H9 (cell line): Measurements from ENCODE around the gene ZNF488. TPM values are rescaled to one million over a fixed set of nuclear protein-coding genes. Genes with fewer than 3 reads are reported as not detected.

Experiments
- DNase-seq: peaks from one replicate; pipeline ENCODE4 v3.0.0-alpha.2; 2017
- H2AFZ ChIP-seq: one replicate; pipeline ENCODE4 v1.6.1; 2013; ENCODE audit warnings: mild to moderate bottlenecking, low read length, control low read depth, moderate library complexity
- H2AK5ac ChIP-seq: 2 replicates; pipeline ENCODE4 v1.6.1; 2013; ENCODE audit warnings: low read length, control low read depth, mixed read lengths; ENCODE audit not compliant: insufficient read length
- H2BK120ac ChIP-seq: one replicate; pipeline ENCODE4 v1.6.1; 2013; ENCODE audit warnings: low read depth, mild to moderate bottlenecking, low read length, control low read depth, inconsistent platforms; ENCODE audit not compliant: poor library complexity, severe bottlenecking
- H2BK12ac ChIP-seq: 2 replicates; pipeline ENCODE4 v1.6.1; 2013; ENCODE audit warnings: low read length, control low read depth, mixed read lengths, low read depth; ENCODE audit not compliant: insufficient read length
- H2BK15ac ChIP-seq: 2 replicates; pipeline ENCODE4 v1.6.1; 2013; ENCODE audit warnings: low read depth, low read length, control low read depth
- H2BK20ac ChIP-seq: one replicate; pipeline ENCODE4 v1.6.1; 2013; ENCODE audit warnings: low read depth, mild to moderate bottlenecking, low read length, control low read depth, inconsistent platforms; ENCODE audit not compliant: poor library complexity, severe bottlenecking
- H2BK5ac ChIP-seq: 2 replicates; pipeline ENCODE4 v1.6.1; 2013; ENCODE audit warnings: low read length, control low read depth, mixed read lengths; ENCODE audit not compliant: insufficient read length
- H3K14ac ChIP-seq: 2 replicates; pipeline ENCODE4 v1.6.1; 2013; ENCODE audit warnings: low read length, control low read depth; ENCODE audit not compliant: insufficient read depth
- H3K18ac ChIP-seq: 2 replicates; pipeline ENCODE4 v1.6.1; 2013; ENCODE audit warnings: low read depth, mild to moderate bottlenecking, mixed read lengths, low read length, control low read depth; ENCODE audit not compliant: insufficient read length
- H3K23ac ChIP-seq: 2 replicates; pipeline ENCODE4 v1.6.1; 2013; ENCODE audit warnings: low read length, control low read depth, mixed read lengths, low read depth; ENCODE audit not compliant: insufficient read length
- H3K23me2 ChIP-seq: 2 replicates; pipeline ENCODE4 v1.6.1; 2013; ENCODE audit warnings: low read depth, mild to moderate bottlenecking, mixed read lengths, low read length, control low read depth; ENCODE audit not compliant: insufficient read length, poor library complexity, severe bottlenecking
- H3K27ac ChIP-seq: 2 replicates; pipeline ENCODE4 v1.5.1; 2013; ENCODE audit warnings: low read length, control low read depth, mixed read lengths, low read depth; ENCODE audit not compliant: insufficient read length
- H3K27me3 ChIP-seq: 2 replicates; pipeline ENCODE4 v1.6.1; 2013; ENCODE audit warnings: low read length, control low read depth, inconsistent platforms; ENCODE audit not compliant: insufficient read depth
- H3K4ac ChIP-seq: 2 replicates; pipeline ENCODE4 v1.6.1; 2013; ENCODE audit warnings: low read depth, mild to moderate bottlenecking, control low read depth, inconsistent platforms, low read length, moderate library complexity
- H3K4me1 ChIP-seq: 2 replicates; pipeline ENCODE4 v1.6.1; 2013; ENCODE audit warnings: low read length, control low read depth, inconsistent platforms; ENCODE audit not compliant: insufficient read depth
- H3K4me2 ChIP-seq: 2 replicates; pipeline ENCODE4 v1.6.1; 2013; ENCODE audit warnings: low read length, control low read depth, mixed read lengths; ENCODE audit not compliant: insufficient read length, insufficient read depth
- H3K56ac ChIP-seq: 2 replicates; pipeline ENCODE4 v1.6.1; 2013; ENCODE audit warnings: low read depth, mild to moderate bottlenecking, mixed read lengths, low read length, control low read depth; ENCODE audit not compliant: insufficient read length
- H3K79me1 ChIP-seq: 2 replicates; pipeline ENCODE4 v1.6.1; 2013; ENCODE audit warnings: low read depth, mild to moderate bottlenecking, moderate library complexity, low read length, control low read depth, inconsistent platforms; ENCODE audit not compliant: insufficient read depth, poor library complexity, severe bottlenecking
- H3K79me2 ChIP-seq: 2 replicates; pipeline ENCODE4 v1.6.1; 2013; ENCODE audit warnings: low read length, control low read depth, inconsistent platforms; ENCODE audit not compliant: insufficient read depth
- H3K9ac ChIP-seq: 2 replicates; pipeline ENCODE4 v1.6.1; 2013; ENCODE audit warnings: low read length, control low read depth, mixed read lengths; ENCODE audit not compliant: insufficient read length; ENCODE audit errors: extremely low read depth
- H3K9me3 ChIP-seq: one replicate; pipeline ENCODE4 v1.6.1; 2013; ENCODE audit warnings: low read depth, low read length, inconsistent platforms; ENCODE audit not compliant: control insufficient read depth
- H3T11ph ChIP-seq: one replicate; pipeline ENCODE4 v1.6.1; 2013; ENCODE audit warnings: mild to moderate bottlenecking, low read length, control low read depth, inconsistent platforms
- H4K20me1 ChIP-seq: one replicate; pipeline ENCODE4 v1.6.1; 2013; ENCODE audit not compliant: control insufficient read depth, insufficient read length, insufficient read depth
- H4K5ac ChIP-seq: 2 replicates; pipeline ENCODE4 v1.6.1; 2013; ENCODE audit warnings: low read depth, mild to moderate bottlenecking, mixed read lengths, low read length, control low read depth; ENCODE audit not compliant: insufficient read length
- H4K8ac ChIP-seq: replicated peaks from 2 replicates; pipeline ENCODE4 v1.6.1; 2013; ENCODE audit warnings: low read length, control low read depth, mixed read lengths, low read depth; ENCODE audit not compliant: insufficient read length
- H4K91ac ChIP-seq: 2 replicates; pipeline ENCODE4 v1.6.1; 2013; ENCODE audit warnings: low read depth, mild to moderate bottlenecking, moderate library complexity, mixed read lengths, low read length, control low read depth; ENCODE audit not compliant: insufficient read length
- H3K27ac Mint-ChIP-seq, 3 experiments: 2 replicates in 2 of 3; 3 replicates in 1 of 3; pipeline ENCODE4 v1.8.0; 2020 to 2021; ENCODE audit warnings: mixed read lengths in 3 of 3, mild to moderate bottlenecking in 1 of 3, moderate library complexity in 1 of 3
- H3K27me3 Mint-ChIP-seq: 2 replicates; pipeline ENCODE4 v1.8.0; 2021; ENCODE audit warnings: low read depth, mild to moderate bottlenecking, moderate library complexity, mixed read lengths
- H3K36me3 Mint-ChIP-seq, 3 experiments: 2 replicates in 2 of 3; 3 replicates in 1 of 3; pipeline ENCODE4 v1.8.0; 2020 to 2021; ENCODE audit warnings: low read depth in 3 of 3, mixed read lengths in 3 of 3; ENCODE audit not compliant: insufficient read depth in 1 of 3
- H3K4me1 Mint-ChIP-seq, 2 experiments: 2 replicates each; pipeline ENCODE4 v1.8.0; 2020; ENCODE audit warnings: mixed read lengths in 2 of 2
- H3K4me3 Mint-ChIP-seq, 2 experiments: 2 replicates in 1 of 2; 3 replicates in 1 of 2; pipeline ENCODE4 v1.8.0; 2020 to 2021; ENCODE audit warnings: mild to moderate bottlenecking in 2 of 2, mixed read lengths in 2 of 2, moderate library complexity in 1 of 2
- H3K9me3 Mint-ChIP-seq, 2 experiments: 2 replicates in 1 of 2; 3 replicates in 1 of 2; pipeline ENCODE4 v1.8.0; 2020; ENCODE audit warnings: mild to moderate bottlenecking in 2 of 2, mixed read lengths in 2 of 2, moderate library complexity in 1 of 2
- CTCF ChIP-seq: fragments of 200-600 bp; sonication (generic); conservative IDR thresholded peaks from 3 replicates; pipeline ENCODE4 v1.8.0; 2021; ENCODE audit warnings: antibody characterized with exemption, mild to moderate bottlenecking
- WGBS: extraction: QIAGEN DNeasy Blood & Tissue Kit; methylation state at CpG from one replicate; pipeline ENCODE4 v1.1.7; 2013; ENCODE audit warnings: missing lambda C conversion rate, low lambda C conversion rate, mixed read lengths; ENCODE audit not compliant: insufficient read length; ENCODE audit errors: extremely low coverage; 5-methylcytosine and 5-hydroxymethylcytosine counted together
- total RNA-seq: library from RNA; stranded (reverse); gene quantifications from 2 replicates; pipeline ENCODE4 v1.2.1, GENCODE V29; 2021

ZNF488 gene
- total RNA-seq, 1 experiment from 2014 or later, result 2.9 TPM

GRCh38 chr10:47423476-47423875 lies 39.4 kb upstream of the ZNF488 start:
- no peak overlapping the region for H2BK5ac ChIP-seq
- no peak overlapping the region for H3K18ac ChIP-seq
- no CpG with 5 or more reads among the region's 4 CpGs for WGBS
- H3K4me2 ChIP-seq, result no peak overlapping the region
- Mint-ChIP-seq H3K36me3 (no peaks in the 10 kb centered on the region), H3K4me1 (peaks cover 15 to 19% of the 10 kb centered on the region in 2 experiments), H3K4me3 (no peak overlapping the region; a peak in 1 of 5 replicates), H3K27me3 (no peaks in the 10 kb centered on the region; the same call in 1 of the 2 replicates), H3K27ac (peak overlapping the region in 1 of 3 experiments; percentile 57; a peak in 1 of 7 replicates), H3K9me3 (no peaks in the 10 kb centered on the region; a peak in 2 of 5 replicates)
- H3K4ac ChIP-seq, result no peak overlapping the region
- no peak overlapping the region for H3T11ph ChIP-seq
- no peak overlapping the region for H4K91ac ChIP-seq
- no peak overlapping the region for H4K8ac ChIP-seq
- no peak overlapping the region for H2BK15ac ChIP-seq
- no peaks in the 10 kb centered on the region; the same call in 1 of the 2 replicates for H3K4me1 ChIP-seq
- no peaks in the 10 kb centered on the region for H3K9me3 ChIP-seq
- H3K14ac ChIP-seq, result no peak overlapping the region
- H2AK5ac ChIP-seq, result no peak overlapping the region
- no peak overlapping the region for H3K23ac ChIP-seq
- H2BK120ac ChIP-seq, result no peak overlapping the region
- no peak for TF ChIP-seq CTCF
- H2BK12ac ChIP-seq, result no peak overlapping the region
- no peak overlapping the region for H4K5ac ChIP-seq
- H3K27me3 ChIP-seq, result no peaks in the 10 kb centered on the region
- no peak overlapping the region for H2BK20ac ChIP-seq
- H3K79me1 ChIP-seq, result no peaks in the 10 kb centered on the region
- H3K23me2 ChIP-seq, result no peaks in the 10 kb centered on the region
- no peaks in the 10 kb centered on the region for H3K79me2 ChIP-seq
- H3K56ac ChIP-seq, result no peak overlapping the region
- no peak overlapping the region for H2AFZ ChIP-seq
- no peak overlapping the region for H3K9ac ChIP-seq
- H4K20me1 ChIP-seq, result no peaks in the 10 kb centered on the region
- peak; percentile 35 for DNase-seq
- H3K27ac ChIP-seq, result no peak overlapping the region
